HEK293 (cell line): ENCODE results near the gene KRTAP5-11.

ENCODE experiments used
- CTCF ChIP-seq: fragments of 450-650 bp; formaldehyde crosslinking; IDR thresholded peaks from 2 replicates; pipeline ENCODE4 v1.5.1; 2016; ENCODE audit warnings: missing biosample characterization, missing genetic modification characterization
- ELK4 ChIP-seq: IDR thresholded peaks from 2 replicates; pipeline ENCODE4 v1.6.1; 2011; ENCODE audit warnings: mild to moderate bottlenecking, low read depth, low read length, borderline replicate concordance
- KLF1 ChIP-seq: fragments of 450-650 bp; formaldehyde crosslinking; IDR thresholded peaks from 2 replicates; pipeline ENCODE4 v1.5.1; 2016; ENCODE audit warnings: missing biosample characterization, missing genetic modification characterization
- PRDM10 ChIP-seq: fragments of 450-650 bp; formaldehyde crosslinking; IDR thresholded peaks from 2 replicates; pipeline ENCODE4 v1.5.1; 2016; ENCODE audit warnings: missing biosample characterization, missing genetic modification characterization
- ZFP3 ChIP-seq: fragments of 450-650 bp; formaldehyde crosslinking; IDR thresholded peaks from 2 replicates; pipeline ENCODE4 v1.5.1; 2016; ENCODE audit warnings: low read depth, missing biosample characterization, missing genetic modification characterization

GRCh38 chr11:71551711-71552110 lies 31.0 kb downstream of the KRTAP5-11 start:
- TF ChIP-seq ZFP3 (tag by site-specific recombination) (no peak), KLF1 (tag by site-specific recombination) (no peak), PRDM10 (tag by site-specific recombination) (no peak), CTCF (tag by site-specific recombination) (no peak), ELK4 (no peak)
